ENCODE measurements around the gene PBX3. TPM values are rescaled to one million over a fixed set of nuclear protein-coding genes. Genes with fewer than 3 reads are reported as not detected.

The PBX3 gene
- total and polyA plus RNA-seq, 9 of the 15 experiments (the other 6 are each of a cell fraction or from before 2014, with no cell fraction given) = 0.14 to 5.8 (median 0.92) TPM

DNA sequence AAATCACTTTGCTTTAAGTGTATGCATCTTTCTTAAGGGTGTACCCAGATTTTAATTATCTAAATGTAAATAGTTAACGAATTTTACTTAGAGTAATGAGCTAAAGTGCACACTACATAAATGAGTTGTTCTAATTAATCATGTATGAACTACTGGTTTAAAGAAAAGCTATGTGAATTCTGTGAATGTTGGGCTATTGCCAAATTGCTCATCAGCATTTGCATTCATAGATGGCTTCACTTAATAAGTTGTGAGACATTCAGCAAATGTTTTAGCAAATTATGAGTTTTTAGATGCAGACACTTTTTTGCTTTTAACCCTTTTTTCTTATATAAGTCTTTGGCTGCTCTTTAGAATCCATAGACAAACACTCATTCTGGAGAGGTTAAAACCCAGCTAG is 175.7 kb downstream of the PBX3 start:
- FAIRE-seq = no peak
- CTCF ChIA-PET (ENCODE audit: low intra/inter-chr PET ratio) = no interaction called here
- in situ Hi-C loops (cut with MboI) = no loop called here

More for the DNA sequence above, 175.7 kb downstream of the PBX3 start:
- no peak overlapping the region for H3K27ac ChIP-seq (ENCODE audit: extremely low read depth, low read depth, low read length)
- H3K9me3 ChIP-seq (replicated peaks; ENCODE audit: control insufficient read depth, insufficient read depth, low read depth, low read length) = no peaks in the 10 kb centered on the region
- H3K4me1 ChIP-seq (replicated peaks in 1 of 2; ENCODE audit: control insufficient read depth in 2 of 2, insufficient read depth in 2 of 2, low read length in 2 of 2) = no peaks in the 10 kb centered on the region
- ATAC-seq (no peak), DNase-seq (ENCODE audit: extremely low read depth in 1 of 4, low spot score in 3 of 4) (no peak)
- no peak overlapping the region for H2AFZ ChIP-seq (ENCODE audit: low read depth, low read length)
- no TSS peak for BruUV-seq (replicated peaks)
- TF ChIP-seq, protein P1, sequence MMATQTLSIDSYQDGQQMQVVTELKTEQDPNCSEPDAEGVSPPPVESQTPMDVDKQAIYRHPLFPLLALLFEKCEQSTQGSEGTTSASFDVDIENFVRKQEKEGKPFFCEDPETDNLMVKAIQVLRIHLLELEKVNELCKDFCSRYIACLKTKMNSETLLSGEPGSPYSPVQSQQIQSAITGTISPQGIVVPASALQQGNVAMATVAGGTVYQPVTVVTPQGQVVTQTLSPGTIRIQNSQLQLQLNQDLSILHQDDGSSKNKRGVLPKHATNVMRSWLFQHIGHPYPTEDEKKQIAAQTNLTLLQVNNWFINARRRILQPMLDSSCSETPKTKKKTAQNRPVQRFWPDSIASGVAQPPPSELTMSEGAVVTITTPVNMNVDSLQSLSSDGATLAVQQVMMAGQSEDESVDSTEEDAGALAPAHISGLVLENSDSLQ (IDR thresholded peaks at IDR 0.05) = no peak
- no peak for TF ChIP-seq HNRNPH1 (optimal IDR thresholded peaks at IDR 0.05; ENCODE audit: low read depth, low read length)
- TF ChIP-seq, protein P2, sequence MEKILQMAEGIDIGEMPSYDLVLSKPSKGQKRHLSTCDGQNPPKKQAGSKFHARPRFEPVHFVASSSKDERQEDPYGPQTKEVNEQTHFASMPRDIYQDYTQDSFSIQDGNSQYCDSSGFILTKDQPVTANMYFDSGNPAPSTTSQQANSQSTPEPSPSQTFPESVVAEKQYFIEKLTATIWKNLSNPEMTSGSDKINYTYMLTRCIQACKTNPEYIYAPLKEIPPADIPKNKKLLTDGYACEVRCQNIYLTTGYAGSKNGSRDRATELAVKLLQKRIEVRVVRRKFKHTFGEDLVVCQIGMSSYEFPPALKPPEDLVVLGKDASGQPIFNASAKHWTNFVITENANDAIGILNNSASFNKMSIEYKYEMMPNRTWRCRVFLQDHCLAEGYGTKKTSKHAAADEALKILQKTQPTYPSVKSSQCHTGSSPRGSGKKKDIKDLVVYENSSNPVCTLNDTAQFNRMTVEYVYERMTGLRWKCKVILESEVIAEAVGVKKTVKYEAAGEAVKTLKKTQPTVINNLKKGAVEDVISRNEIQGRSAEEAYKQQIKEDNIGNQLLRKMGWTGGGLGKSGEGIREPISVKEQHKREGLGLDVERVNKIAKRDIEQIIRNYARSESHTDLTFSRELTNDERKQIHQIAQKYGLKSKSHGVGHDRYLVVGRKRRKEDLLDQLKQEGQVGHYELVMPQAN (IDR thresholded peaks at IDR 0.05; ENCODE audit: borderline replicate concordance) = no peak
- TF ChIP-seq SRSF1 (IDR thresholded peaks at IDR 0.05; ENCODE audit: low read depth, low read length) = no peak
- no peak for TF ChIP-seq EGR1 (conservative IDR thresholded peaks at IDR 0.05)
- TF ChIP-seq SIN3B (IDR thresholded peaks at IDR 0.05; ENCODE audit: low read depth) = no peak
- no peak for TF ChIP-seq MXI1 (IDR thresholded peaks at IDR 0.05; ENCODE audit: low read depth, low read length)
- TF ChIP-seq CCNT2 (IDR thresholded peaks at IDR 0.05; ENCODE audit: borderline replicate concordance, extremely low read depth, insufficient read length, low read depth, low read length) = no peak
- TF ChIP-seq, protein P3, sequence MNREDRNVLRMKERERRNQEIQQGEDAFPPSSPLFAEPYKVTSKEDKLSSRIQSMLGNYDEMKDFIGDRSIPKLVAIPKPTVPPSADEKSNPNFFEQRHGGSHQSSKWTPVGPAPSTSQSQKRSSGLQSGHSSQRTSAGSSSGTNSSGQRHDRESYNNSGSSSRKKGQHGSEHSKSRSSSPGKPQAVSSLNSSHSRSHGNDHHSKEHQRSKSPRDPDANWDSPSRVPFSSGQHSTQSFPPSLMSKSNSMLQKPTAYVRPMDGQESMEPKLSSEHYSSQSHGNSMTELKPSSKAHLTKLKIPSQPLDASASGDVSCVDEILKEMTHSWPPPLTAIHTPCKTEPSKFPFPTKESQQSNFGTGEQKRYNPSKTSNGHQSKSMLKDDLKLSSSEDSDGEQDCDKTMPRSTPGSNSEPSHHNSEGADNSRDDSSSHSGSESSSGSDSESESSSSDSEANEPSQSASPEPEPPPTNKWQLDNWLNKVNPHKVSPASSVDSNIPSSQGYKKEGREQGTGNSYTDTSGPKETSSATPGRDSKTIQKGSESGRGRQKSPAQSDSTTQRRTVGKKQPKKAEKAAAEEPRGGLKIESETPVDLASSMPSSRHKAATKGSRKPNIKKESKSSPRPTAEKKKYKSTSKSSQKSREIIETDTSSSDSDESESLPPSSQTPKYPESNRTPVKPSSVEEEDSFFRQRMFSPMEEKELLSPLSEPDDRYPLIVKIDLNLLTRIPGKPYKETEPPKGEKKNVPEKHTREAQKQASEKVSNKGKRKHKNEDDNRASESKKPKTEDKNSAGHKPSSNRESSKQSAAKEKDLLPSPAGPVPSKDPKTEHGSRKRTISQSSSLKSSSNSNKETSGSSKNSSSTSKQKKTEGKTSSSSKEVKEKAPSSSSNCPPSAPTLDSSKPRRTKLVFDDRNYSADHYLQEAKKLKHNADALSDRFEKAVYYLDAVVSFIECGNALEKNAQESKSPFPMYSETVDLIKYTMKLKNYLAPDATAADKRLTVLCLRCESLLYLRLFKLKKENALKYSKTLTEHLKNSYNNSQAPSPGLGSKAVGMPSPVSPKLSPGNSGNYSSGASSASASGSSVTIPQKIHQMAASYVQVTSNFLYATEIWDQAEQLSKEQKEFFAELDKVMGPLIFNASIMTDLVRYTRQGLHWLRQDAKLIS (CRISPR knock-in tag; IDR thresholded peaks at IDR 0.05) = no peak
- TF ChIP-seq DDX20 (tag; IDR thresholded peaks at IDR 0.05; ENCODE audit: low read depth) = no peak
- H3K9ac ChIP-seq (ENCODE audit: insufficient read depth in 1 of 2, low read depth in 2 of 2, low read length in 2 of 2) = no peak overlapping the region
- H3K36me3 ChIP-seq (ENCODE audit: control insufficient read depth, insufficient read depth, low read length) = no peaks in the 10 kb centered on the region
- H4K20me1 ChIP-seq (replicated peaks; ENCODE audit: control insufficient read depth, insufficient read depth, low read length) = no peaks in the 10 kb centered on the region
- no peak overlapping the region for H3K4me2 ChIP-seq (ENCODE audit: insufficient read depth, low read length)
- POLR2A ChIA-PET = interaction anchor here (0.5 to 0.7 kb wide), 2 partner anchors 11 to 22 kb away, joined by 3 to 4 read pairs; no protein-coding TSS in a partner anchor
- intact Hi-C loops (cut with micrococcal nuclease) = no loop called here
- no peaks in the 10 kb centered on the region for H3K9me1 ChIP-seq (ENCODE audit: control insufficient read depth, insufficient read depth, low read length)
- no peak overlapping the region for H3K4me3 ChIP-seq
- WGBS (ENCODE audit: insufficient coverage, low coverage, missing lambda C conversion rate) = 0% methylated on average over 1 of the region's 1 CpG
- H3K79me2 ChIP-seq (ENCODE audit: control insufficient read depth, insufficient read depth, low read length) = no peaks in the 10 kb centered on the region
- H3K27me3 ChIP-seq (ENCODE audit: control insufficient read depth in 2 of 2, insufficient read depth in 2 of 2, low read length in 2 of 2) = no peaks in the 10 kb centered on the region
